Ammon's horn (tissue), 1 donor: Measurements from ENCODE around the gene ANKDD1A.

Source experiments
- DNase-seq: peaks from one replicate; pipeline ENCODE4 v3.0.0-alpha.2; 2016; ENCODE audit warnings: low spot score

The ANKDD1A gene

GRCh38 chr15:64923546-64923945 is 11.8 kb downstream of the ANKDD1A start:
- DNase-seq = no peak

GRCh38 chr15:64925335-64926330 is 13.9 kb downstream of the ANKDD1A start:
- no peak for DNase-seq

- DNase-seq = no peak
Observed at GRCh38 chr15:64926661-64927060, 15.0 kb downstream of the ANKDD1A start.

- no peak for DNase-seq
Observed at GRCh38 chr15:64928626-64929220, 17.0 kb downstream of the ANKDD1A start.

- no peak for DNase-seq
Observed at GRCh38 chr15:64930019-64930652, 18.4 kb downstream of the ANKDD1A start.

GRCh38 chr15:64930778-64931371 is 19.2 kb downstream of the ANKDD1A start:
- no peak for DNase-seq

GRCh38 chr15:64931381-64931780 is 19.7 kb downstream of the ANKDD1A start:
- DNase-seq = no peak

GRCh38 chr15:64934023-64934422 is 22.3 kb downstream of the ANKDD1A start:
- DNase-seq = no peak

- no peak for DNase-seq
Observed at GRCh38 chr15:64938192-64938591, 26.5 kb downstream of the ANKDD1A start.

GRCh38 chr15:64942356-64942755 is 30.7 kb downstream of the ANKDD1A start:
- DNase-seq = no peak

GRCh38 chr15:64943512-64944225 is 32.0 kb downstream of the ANKDD1A start:
- no peak for DNase-seq

- DNase-seq = no peak
Observed at GRCh38 chr15:64944961-64945360, 33.3 kb downstream of the ANKDD1A start.

- no peak for DNase-seq
Observed at GRCh38 chr15:64947211-64947610, 35.5 kb downstream of the ANKDD1A start.

GRCh38 chr15:64948916-64949315 is 37.2 kb downstream of the ANKDD1A start:
- DNase-seq = no peak

GRCh38 chr15:64949383-64950186 is 37.9 kb downstream of the ANKDD1A start:
- no peak for DNase-seq

GRCh38 chr15:64950888-64951287 is 39.2 kb downstream of the ANKDD1A start:
- no peak for DNase-seq

GRCh38 chr15:64951777-64952418 is 40.2 kb downstream of the ANKDD1A start:
- DNase-seq = no peak

GRCh38 chr15:64954395-64954794 is 42.7 kb downstream of the ANKDD1A start:
- no peak for DNase-seq

GRCh38 chr15:64959128-64959527 is 47.4 kb downstream of the ANKDD1A start:
- DNase-seq = no peak

- no peak for DNase-seq
Observed at GRCh38 chr15:64960153-64960552, 48.5 kb downstream of the ANKDD1A start.
